NCI-H2227 treated with DMSO at 0.1 percent for 48 hours (cell line): Measurements from ENCODE around the gene PGD.
"Not testable (repeated sequence)": the region's sequence is repeated elsewhere in the genome, so short reads cannot be mapped to it uniquely, and the experiment has no call there.

Experiments
- DNase-seq: peaks from one replicate; lab custom pipeline; 2025; lab: John Stamatoyannopoulos, UW

Gene PGD

DNA sequence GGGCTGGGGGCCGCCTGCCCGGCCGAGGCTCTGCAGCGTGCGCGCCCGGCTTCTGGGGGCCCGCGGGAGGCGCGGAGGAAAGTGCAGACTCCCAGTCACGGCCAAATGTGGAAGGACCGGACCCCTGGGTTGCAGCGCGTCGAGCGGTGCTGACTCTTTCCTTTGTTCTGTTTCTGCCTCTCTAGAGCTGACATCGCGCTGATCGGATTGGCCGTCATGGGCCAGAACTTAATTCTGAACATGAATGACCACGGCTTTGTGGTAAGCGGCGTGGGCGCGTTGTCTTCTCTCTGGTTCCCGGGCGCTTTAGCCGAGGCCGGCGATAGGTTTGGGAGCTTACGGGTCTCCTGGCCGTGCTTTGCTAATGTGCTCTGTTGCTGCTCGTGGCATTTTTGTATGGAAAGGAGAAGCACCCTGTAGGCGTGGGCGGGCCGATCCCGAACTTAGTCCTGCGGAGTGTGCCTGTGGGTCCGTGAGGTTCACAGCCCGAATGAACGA, 629 bp downstream of the PGD start:
- DNase-seq = peak; percentile 70

DNA sequence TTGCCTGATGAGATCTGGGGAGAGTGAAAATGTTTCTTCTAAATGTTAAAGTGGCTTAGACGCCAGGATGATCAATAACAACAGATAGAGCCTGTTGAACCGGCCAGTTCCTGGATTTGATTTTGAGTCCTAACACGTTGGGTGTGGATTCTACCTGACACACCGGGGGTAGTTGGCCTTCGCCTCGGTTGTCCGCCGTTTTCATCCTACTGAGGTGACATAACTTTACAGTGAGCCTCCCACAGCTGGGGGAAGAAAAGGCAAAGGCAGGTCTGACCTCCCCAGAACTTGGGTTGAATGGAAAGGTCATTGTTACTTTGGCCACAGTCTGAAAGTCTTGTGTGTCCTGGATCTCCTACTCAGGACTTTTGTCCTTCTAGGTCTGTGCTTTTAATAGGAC, 1.1 kb downstream of the PGD start:
- no peak for DNase-seq

- DNase-seq = no peak
Measured at GRCh38 chr1:10401281-10401680, 2.4 kb downstream of the PGD start.

- no peak for DNase-seq
Measured at GRCh38 chr1:10402729-10403274, 3.9 kb downstream of the PGD start.

DNA sequence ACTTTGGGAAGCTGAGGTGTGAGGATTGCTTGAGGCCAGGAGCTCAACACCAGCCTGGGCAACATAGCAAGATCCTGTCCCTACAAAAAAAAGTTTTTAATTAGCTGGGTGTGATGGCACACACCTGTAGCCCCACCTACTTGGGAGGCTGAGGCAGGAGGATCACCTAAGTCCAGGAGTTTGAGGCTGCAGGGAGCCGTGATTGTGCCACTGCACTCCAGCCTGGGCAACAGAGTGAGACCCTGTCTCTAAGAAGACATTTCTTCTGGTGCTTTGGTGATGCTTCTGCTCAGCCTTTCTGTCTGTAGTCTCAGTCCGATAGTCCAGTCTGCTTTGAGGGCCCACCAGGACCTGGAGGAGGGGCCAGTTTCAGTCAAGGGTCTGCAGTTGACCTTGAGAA, 8.3 kb downstream of the PGD start:
- DNase-seq = no peak

DNA sequence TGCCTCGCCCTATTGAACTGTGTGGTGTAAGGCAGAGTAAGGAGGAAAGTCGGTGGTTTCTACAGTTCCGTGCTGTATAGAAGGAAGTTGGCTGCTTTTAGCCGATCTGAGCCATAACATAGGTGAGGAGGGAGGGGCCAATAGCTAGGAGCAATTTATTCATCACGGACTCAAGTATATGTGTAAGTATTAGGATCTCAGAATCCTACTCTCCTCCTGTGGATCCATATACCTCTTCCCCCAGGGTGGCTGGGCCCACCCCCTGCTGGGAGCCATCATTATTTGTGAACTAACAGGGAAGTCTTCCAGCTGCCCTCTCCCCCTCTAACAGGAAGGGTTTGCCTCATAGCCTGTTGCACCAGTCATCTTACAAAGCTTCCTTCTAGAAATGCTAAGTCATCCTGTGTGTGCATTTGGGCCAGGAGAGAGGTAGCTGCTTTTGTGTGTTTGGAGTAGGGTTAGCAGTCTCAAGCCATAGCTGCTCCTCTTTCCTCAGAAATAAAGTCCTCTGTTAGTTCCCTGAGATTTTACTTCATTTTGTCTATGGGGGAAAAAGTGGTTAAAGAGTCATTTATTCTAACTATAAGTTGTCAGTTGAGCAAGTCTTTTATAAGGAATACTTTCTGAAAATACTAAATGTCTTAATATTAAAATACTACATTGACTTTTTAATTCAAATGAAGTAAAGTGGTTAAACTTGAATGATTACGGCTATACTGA, 16.5 kb downstream of the PGD start:
- no peak for DNase-seq

DNA sequence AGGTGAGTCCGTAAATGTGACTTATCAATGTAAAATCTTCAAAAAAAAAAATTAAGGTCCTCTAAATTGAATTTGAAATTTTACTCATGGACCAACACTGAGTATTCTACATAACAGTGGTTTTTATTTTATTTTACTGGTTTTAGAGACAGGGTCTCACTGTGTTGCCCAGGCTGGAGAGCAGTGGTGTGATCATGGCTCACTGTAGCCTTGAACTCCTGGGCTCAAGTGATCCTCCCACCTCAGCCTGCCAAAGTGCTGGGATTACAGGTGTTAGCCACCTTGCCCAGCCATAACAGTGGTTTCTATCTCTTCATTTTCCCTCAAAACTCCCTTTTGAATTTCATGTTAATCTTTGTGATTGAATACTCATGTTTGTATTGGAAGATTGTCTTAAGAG, 17.1 kb downstream of the PGD start:
- DNase-seq = not testable (repeated sequence)

DNA sequence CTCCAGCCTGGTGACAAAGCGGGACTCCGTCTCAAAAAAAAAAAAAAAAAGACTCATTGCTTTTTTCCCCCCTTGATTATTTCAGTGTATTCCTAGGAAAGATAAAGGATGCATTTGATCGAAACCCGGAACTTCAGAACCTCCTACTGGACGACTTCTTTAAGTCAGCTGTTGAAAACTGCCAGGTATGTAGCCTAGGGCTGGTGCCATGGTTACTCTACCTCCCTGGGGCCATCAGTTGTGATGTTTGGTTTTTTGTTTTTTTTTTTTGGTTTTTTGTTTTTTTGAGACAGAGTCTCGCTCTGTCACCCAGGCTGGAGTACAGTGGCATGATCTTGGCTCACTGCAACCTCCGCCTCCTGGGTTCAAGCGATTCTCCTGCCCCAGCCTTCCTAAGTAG, 19.9 kb downstream of the PGD start:
- not testable (repeated sequence) for DNase-seq

DNA sequence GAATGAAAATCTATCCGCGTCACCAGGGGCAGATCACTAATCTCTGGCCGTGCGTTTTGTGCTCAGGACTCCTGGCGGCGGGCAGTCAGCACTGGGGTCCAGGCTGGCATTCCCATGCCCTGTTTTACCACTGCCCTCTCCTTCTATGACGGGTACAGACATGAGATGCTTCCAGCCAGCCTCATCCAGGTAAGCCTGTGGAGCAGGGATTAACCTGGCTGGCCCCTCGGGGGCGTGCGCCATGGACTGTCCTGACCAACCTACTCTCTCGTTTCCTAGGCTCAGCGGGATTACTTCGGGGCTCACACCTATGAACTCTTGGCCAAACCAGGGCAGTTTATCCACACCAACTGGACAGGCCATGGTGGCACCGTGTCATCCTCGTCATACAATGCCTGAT, 20.5 kb downstream of the PGD start:
- DNase-seq = no peak

GRCh38 chr1:10421637-10422036, 22.8 kb downstream of the PGD start:
- no peak for DNase-seq

GRCh38 chr1:10424034-10424433, 25.2 kb downstream of the PGD start:
- DNase-seq = no peak

DNA sequence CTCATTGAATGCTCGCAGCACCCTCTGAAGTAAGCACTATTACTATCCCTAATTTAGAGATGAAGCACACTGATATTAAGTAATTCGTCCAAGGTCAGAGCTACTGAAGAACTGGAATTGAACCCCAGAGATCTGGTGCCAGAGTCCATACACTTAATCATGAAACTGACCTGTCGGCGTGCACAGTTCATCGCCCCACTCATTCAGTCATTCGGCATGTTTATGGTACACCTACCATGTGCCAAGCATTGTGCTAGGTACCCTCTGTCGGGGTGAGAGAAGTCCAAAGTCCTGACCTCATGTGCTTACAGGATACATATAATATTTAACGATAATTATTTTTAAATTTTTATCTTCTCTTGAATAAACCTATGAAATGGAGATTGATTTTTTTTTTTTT, 25.8 kb downstream of the PGD start:
- DNase-seq = no peak

DNA sequence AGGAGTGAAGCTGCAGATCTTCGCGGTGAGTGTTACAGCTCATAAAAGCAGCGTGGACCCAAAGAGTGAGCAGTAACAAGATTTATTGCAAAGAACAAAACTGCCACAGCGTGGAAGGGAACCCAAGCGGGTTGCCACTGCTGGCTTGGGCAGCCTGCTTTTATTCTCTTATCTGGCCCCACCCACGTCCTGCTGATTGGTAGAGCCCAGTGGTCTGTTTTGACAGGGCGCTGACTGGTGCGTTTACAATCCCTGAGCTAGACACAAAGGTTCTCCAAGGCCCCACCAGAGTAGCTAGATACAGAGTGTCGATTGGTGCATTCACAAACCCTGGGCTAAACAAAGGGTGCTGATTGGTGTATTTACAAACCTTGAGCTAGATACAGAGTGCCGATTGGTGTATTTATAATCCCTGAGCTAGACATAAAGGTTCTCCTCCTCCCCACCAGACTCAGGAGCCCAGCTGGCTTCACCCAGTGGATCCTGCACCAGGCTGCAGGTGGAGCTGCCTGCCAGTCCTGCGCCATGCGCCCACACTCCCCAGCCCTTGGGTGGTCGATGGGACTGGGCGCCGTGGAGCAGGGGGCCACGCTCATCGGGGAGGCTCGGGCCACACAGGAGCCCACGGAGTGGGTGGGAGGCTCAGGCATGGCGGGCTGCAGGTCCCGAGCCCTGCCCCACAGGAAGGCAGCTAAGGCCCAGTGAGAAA, 27.1 kb downstream of the PGD start:
- not testable (repeated sequence) for DNase-seq

DNA sequence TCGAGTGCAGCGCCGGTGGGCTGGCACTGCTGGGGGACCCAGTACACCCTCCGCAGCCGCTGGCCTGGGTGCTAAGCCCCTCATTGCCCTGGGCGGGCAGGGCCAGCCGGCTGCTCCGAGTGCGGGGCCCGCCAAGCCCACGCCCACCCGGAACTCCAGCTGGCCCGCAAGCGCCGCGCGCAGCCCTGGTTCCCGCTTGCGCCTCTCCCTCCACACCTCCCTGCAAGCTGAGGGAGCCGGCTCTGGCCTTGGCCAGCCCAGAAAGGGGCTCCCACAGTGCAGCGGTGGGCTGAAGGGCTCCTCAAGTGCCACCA, 27.6 kb downstream of the PGD start:
- DNase-seq = not testable (repeated sequence)

DNA sequence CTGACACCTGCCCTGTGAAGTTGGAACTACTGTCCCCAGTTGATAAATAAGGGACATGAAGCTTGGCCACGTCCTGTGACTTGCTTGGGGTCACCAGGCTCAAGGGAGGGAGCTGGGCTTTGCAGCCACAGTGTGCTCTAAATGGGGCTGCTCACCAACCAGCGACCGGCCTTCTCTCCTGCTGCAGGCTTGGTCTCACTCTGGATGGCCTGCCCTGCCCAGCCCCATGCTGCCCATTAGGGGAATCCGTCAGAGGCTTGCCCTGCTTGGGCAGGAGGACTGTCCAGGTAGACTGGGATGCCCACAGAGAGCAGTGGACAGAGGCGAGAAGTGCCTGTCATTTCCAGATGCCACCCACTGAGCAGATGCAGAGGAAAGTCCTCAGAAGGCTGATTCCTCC, 30.1 kb downstream of the PGD start:
- DNase-seq = no peak

GRCh38 chr1:10429868-10430215, 31.0 kb downstream of the PGD start:
- DNase-seq = no peak

DNA sequence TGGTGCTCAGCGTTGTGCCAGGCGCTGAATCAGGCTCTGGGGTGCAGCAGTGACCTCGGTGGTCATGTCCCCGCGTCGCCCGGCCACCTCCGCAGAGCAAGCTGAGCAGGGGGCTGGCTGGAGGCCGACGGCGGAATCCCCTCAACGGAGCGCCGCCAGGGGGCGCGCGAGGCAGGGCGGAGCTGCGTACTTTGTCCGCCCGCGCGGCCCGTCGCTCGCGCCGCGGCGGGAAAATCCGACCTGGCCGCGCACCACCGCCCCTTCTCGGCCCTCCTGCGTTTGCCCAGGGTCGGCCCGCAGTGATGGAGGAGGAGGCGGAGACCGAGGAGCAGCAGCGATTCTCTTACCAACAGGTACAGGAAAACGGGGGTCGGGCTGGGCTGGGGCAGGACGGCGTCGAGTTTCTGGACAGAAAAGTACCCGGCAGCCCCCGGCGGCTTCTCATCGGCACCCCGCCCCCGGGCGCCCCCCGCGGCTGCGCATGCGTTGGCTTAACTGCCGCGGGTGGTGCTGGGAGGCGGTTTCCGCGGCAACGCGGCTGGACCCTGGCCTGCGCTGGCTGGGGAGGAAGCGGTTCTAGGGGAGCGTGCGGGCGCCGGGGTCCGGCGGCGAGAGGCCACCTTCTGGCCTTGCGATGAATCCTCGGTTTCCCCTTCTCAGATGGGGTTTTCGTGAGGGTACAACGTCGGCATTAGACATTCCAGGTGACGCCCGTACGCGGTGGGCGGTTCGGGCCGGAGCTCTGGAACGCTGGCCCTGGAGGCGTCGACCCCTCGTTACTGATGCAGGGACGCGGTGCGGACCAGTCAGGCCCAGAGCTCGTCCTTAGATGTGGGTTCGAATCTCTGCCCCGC, 31.6 kb downstream of the PGD start, which contains the start of gene CENPS:
Gene CENPS, plus strand, starts transcription at position 218 of the 854 bp plus-strand sequence. Its CDS starts 85 bp downstream, at position 303.
- DNase-seq = peak; percentile 94

- DNase-seq = no peak
Measured at GRCh38 chr1:10431070-10431730, 32.3 kb downstream of the PGD start.

- no peak for DNase-seq
Measured at GRCh38 chr1:10432910-10433700, 34.2 kb downstream of the PGD start.

DNA sequence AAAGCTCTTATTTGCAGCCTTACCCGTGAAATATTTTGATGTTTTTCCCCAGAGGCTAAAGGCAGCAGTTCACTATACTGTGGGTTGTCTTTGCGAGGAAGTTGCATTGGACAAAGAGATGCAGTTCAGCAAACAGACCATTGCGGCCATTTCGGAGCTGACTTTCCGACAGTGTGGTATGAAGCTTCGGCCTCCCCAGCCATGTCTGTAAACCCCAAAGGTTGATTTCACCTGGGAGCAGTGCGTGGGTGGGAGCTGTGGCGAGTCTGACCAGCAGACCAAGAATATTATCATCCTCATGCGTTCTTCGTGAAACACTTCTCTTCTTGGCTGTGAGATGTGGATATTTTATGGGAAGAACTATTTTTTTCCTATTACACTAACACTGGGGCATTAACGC, 34.9 kb downstream of the PGD start:
- no peak for DNase-seq

DNA sequence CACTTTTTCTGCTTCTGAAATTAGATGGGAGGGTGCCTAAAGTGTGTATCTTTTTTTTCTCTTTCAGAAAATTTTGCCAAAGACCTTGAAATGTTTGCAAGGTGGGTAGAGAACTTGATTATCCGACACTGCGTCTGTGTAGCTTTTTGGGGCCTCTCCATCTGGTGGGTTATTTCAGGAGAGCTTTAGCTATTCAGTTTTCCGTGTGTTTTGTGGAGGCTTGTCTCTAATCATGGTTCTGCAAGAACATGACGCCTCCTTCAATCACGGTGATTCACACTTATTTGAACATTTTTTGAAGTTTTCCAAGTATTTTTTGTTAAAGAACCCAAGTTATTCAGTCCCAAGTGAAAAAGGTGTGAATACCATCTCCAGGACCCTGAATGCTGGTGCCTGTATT, 35.7 kb downstream of the PGD start:
- DNase-seq = no peak
